ENCODE measurements around the gene CSNK2B. TPM values are rescaled to one million over a fixed set of nuclear protein-coding genes. Genes with fewer than 3 reads are reported as not detected.

CSNK2B gene
- total RNA-seq, 1 experiment from 2014 or later, result 173 TPM

- no peaks in the 10 kb centered on the region for H3K79me2 ChIP-seq (ENCODE audit: low read depth)
- H3K36me3 ChIP-seq (ENCODE audit: low read depth), result no peaks in the 10 kb centered on the region
- H3K4me3 ChIP-seq, result no peak overlapping the region
- H3K4me1 ChIP-seq (replicated peaks; ENCODE audit: insufficient read depth), result peaks cover 42% of the 10 kb centered on the region
- TF ChIP-seq CTCF (conservative IDR thresholded peaks at IDR 0.05) (no peak), EZH2 (IDR thresholded peaks at IDR 0.05; ENCODE audit: low read depth) (no peak)
- no peak for DNase-seq
- no peaks in the 10 kb centered on the region for H3K27me3 ChIP-seq (ENCODE audit: insufficient read depth, low read depth)
- no peaks in the 10 kb centered on the region for H3K9me3 ChIP-seq (ENCODE audit: insufficient read depth, low read depth)
- no peak overlapping the region for H2AFZ ChIP-seq
- H4K20me1 ChIP-seq (ENCODE audit: insufficient read depth), result no peaks in the 10 kb centered on the region
- no TSS peak for BruUV-seq (replicated peaks)
- H3K9me2 ChIP-seq (ENCODE audit: insufficient read depth), result no peaks in the 10 kb centered on the region
- peak overlapping the region; percentile 59 for H3K4me2 ChIP-seq
- POLR2A ChIA-PET (ENCODE audit: unreplicated experiment), result interaction anchor here (0.6 kb wide), 1 partner anchor 118 kb away, joined by 4 read pairs; no protein-coding TSS in a partner anchor
- CTCF ChIA-PET, result interaction anchor here (0.6 kb wide), 1 partner anchor 535 kb away, joined by 5 read pairs; no protein-coding TSS in a partner anchor
- peaks cover 27% of the 10 kb centered on the region; the same call in 1 of the 2 replicates for H3F3A ChIP-seq (ENCODE audit: insufficient read depth, low read depth)
- no peak overlapping the region; the same call in 1 of the 2 replicates for H3K27ac ChIP-seq
- intact Hi-C loops (cut with micrococcal nuclease; ENCODE audit: unreplicated experiment), result no loop called here
These were observed 53.1 kb downstream of the CSNK2B start for GRCh38 chr6:31719001-31719400.

Small RNAs within 50 kb of the gene (microRNA-seq; reads per million reads assigned to microRNA genes)
- not detected for gene MIR4646 (ENCODE audit: borderline number of aligned reads, borderline replicate concordance)
- gene MIR6832 (ENCODE audit: borderline number of aligned reads, borderline replicate concordance), result not detected

Other genes with a start within 250 kb of the CSNK2B start
- 26.7 and 37.8 TPM in 2 replicates for gene MICB, start 167.9 kb upstream of the CSNK2B start, total RNA-seq (2021)
- gene MCCD1, start 137.1 kb upstream of the CSNK2B start, total RNA-seq (2021), result not detected in 2 replicates
- 383 and 436 TPM in 2 replicates for gene DDX39B, start 124.1 kb upstream of the CSNK2B start, total RNA-seq (2021)
- gene ATP6V1G2, start 119.5 kb upstream of the CSNK2B start, total RNA-seq (2021), result 0.55 and 1.8 TPM in 2 replicates
- 26.1 and 38.3 TPM in 2 replicates for gene NFKBIL1, start 118.5 kb upstream of the CSNK2B start, total RNA-seq (2021)
- not detected in 2 replicates for gene LTA, start 93.8 kb upstream of the CSNK2B start, total RNA-seq (2021)
- not detected in 2 replicates for gene TNF, start 90.5 kb upstream of the CSNK2B start, total RNA-seq (2021)
- gene LTB, start 83.7 kb upstream of the CSNK2B start, total RNA-seq (2021), result 0.63 TPM in 1 of 2 replicates, not detected in the other
- gene LST1, start 79.8 kb upstream of the CSNK2B start, total RNA-seq (2021), result 1.6 TPM in 2 replicates
- gene NCR3, start 73.1 kb upstream of the CSNK2B start, total RNA-seq (2021), result not detected in 2 replicates
- gene AIF1, start 50.8 kb upstream of the CSNK2B start, total RNA-seq (2021), result not detected in 2 replicates
- gene PRRC2A, start 45.4 kb upstream of the CSNK2B start, total RNA-seq (2021), result 182 and 192 TPM in 2 replicates
- 336 and 358 TPM in 2 replicates for gene BAG6, start 13.4 kb upstream of the CSNK2B start, total RNA-seq (2021)
- gene APOM, start 10.2 kb upstream of the CSNK2B start, total RNA-seq (2021), result 2.7 and 2.9 TPM in 2 replicates
- 17.2 and 17.8 TPM in 2 replicates for gene C6orf47, start 5.3 kb upstream of the CSNK2B start, total RNA-seq (2021)
- gene GPANK1, start 1.1 kb upstream of the CSNK2B start, total RNA-seq (2021), result 11.5 and 13.0 TPM in 2 replicates
- gene LY6G5B, start 3.9 kb downstream of the CSNK2B start, total RNA-seq (2021), result 20.9 and 24.0 TPM in 2 replicates
- gene LY6G5C, start 15.0 kb downstream of the CSNK2B start, total RNA-seq (2021), result 2.6 and 3.7 TPM in 2 replicates
- 31.3 and 35.2 TPM in 2 replicates for gene ABHD16A, start 37.2 kb downstream of the CSNK2B start, total RNA-seq (2021)
- not detected in 2 replicates for gene LY6G6F, start 40.8 kb downstream of the CSNK2B start, total RNA-seq (2021)
- not detected in 2 replicates for gene LY6G6D, start 49.3 kb downstream of the CSNK2B start, total RNA-seq (2021)
- gene LY6G6C, start 55.7 kb downstream of the CSNK2B start, total RNA-seq (2021), result 1.2 and 2.1 TPM in 2 replicates
- gene MPIG6B, start 57.3 kb downstream of the CSNK2B start, total RNA-seq (2021), result 0.43 and 0.59 TPM in 2 replicates
- 58.3 and 99.6 TPM in 2 replicates for gene DDAH2, start 63.2 kb downstream of the CSNK2B start, total RNA-seq (2021)
- gene CLIC1, start 70.5 kb downstream of the CSNK2B start, total RNA-seq (2021), result 546 and 599 TPM in 2 replicates
- gene MSH5, start 73.9 kb downstream of the CSNK2B start, total RNA-seq (2021), result 50.0 and 68.8 TPM in 2 replicates
- 11.1 and 16.9 TPM in 2 replicates for gene SAPCD1, start 96.6 kb downstream of the CSNK2B start, total RNA-seq (2021)
- 6.0 and 9.6 TPM in 2 replicates for gene VWA7, start 111.2 kb downstream of the CSNK2B start, total RNA-seq (2021)
- gene VARS1, start 129.7 kb downstream of the CSNK2B start, total RNA-seq (2021), result 99.6 and 124 TPM in 2 replicates
- 67.5 and 74.3 TPM in 2 replicates for gene LSM2, start 140.9 kb downstream of the CSNK2B start, total RNA-seq (2021)
- 2.3 and 2.6 TPM in 2 replicates for gene HSPA1L, start 149.2 kb downstream of the CSNK2B start, total RNA-seq (2021)
- 378 and 385 TPM in 2 replicates for gene HSPA1A, start 149.5 kb downstream of the CSNK2B start, total RNA-seq (2021)
- gene HSPA1B, start 161.7 kb downstream of the CSNK2B start, total RNA-seq (2021), result 334 and 340 TPM in 2 replicates
- 23.1 and 23.4 TPM in 2 replicates for gene NEU1, start 196.7 kb downstream of the CSNK2B start, total RNA-seq (2021)
- gene SLC44A4, start 212.9 kb downstream of the CSNK2B start, total RNA-seq (2021), result 44.4 and 44.9 TPM in 2 replicates
- gene EHMT2, start 231.6 kb downstream of the CSNK2B start, total RNA-seq (2021), result 57.3 and 68.3 TPM in 2 replicates
- 16.2 and 20.3 TPM in 2 replicates for gene ZBTB12, start 236.0 kb downstream of the CSNK2B start, total RNA-seq (2021)